BJ (cell line): ENCODE measurements around the gene ATP2B1. TPM values are rescaled to one million over a fixed set of nuclear protein-coding genes. Genes with fewer than 3 reads are reported as not detected.

Experiments
- CTCF ChIA-PET: fragments of 350-600 bp; formaldehyde crosslinking; extraction: SDS; loops from one replicate; lab custom pipeline; 2021; ENCODE audit warnings: antibody characterized with exemption, inconsistent platforms; lab: Yijun Ruan, JAX
- POLR2A ChIA-PET: fragments of 300-600 bp; sonication (Branson Sonifier 250); formaldehyde crosslinking; extraction: SDS; loops from one replicate; lab custom pipeline; 2021; ENCODE audit warnings: antibody characterized with exemption; lab: Charles Lee
- DNase-seq: peaks from one replicate; pipeline ENCODE4 v3.0.0-alpha.2; 2011; ENCODE audit warnings: low read depth
- H3K27me3 ChIP-seq: 2 replicates; pipeline ENCODE4 v1.6.0; 2011; ENCODE audit warnings: low read length; ENCODE audit not compliant: control insufficient read depth, insufficient read depth
- H3K36me3 ChIP-seq: 2 replicates; pipeline ENCODE4 v1.5.1; 2011; ENCODE audit warnings: low read length; ENCODE audit not compliant: control insufficient read depth, insufficient read depth
- H3K4me3 ChIP-seq: 2 replicates; pipeline ENCODE4 v1.5.1; 2011; ENCODE audit warnings: low read depth, mild to moderate bottlenecking, control low read depth, low read length
- polyA plus RNA-seq: library from polyadenylated mRNA; depleted of rRNA; stranded (reverse); fragments of >200 nt; gene quantifications from 2 replicates; pipeline ENCODE4 v1.2.3, GENCODE V29; 2011
- TF ChIP-seq, protein P1 (sequence below): IDR thresholded peaks from 2 replicates; pipeline ENCODE4 v1.5.1; 2011; ENCODE audit warnings: low read depth, mild to moderate bottlenecking, control low read depth, inconsistent platforms, low read length, moderate library complexity; ENCODE audit not compliant: insufficient read depth

Gene ATP2B1
- polyA plus RNA-seq, 1 experiment = 12.8 TPM

DNA sequence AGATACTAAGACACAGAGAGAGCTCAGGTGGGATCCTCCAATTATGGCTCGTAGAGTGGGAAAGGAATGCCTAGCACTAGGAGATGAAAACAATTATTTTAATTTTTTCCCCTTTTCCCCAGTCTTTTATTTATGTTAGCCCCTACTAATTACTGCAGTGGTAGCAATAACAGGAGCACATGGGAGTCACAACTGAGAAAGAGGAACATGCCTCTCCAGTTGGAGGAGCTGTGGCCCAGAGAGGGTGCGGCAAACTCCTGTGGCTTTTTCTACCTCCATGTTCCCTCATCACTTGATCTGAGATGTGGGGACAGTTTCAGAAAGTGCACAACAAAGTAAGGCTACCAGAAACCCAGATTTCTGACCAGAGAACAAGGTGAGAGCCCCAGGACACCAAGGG, 156.9 kb downstream of the ATP2B1 start:
- ChIA-PET POLR2A (no interaction called here), CTCF (interaction anchor here (1.3 to 1.6 kb wide), 2 partner anchors 8 to 508 kb away, joined by 3 to 6 read pairs; no protein-coding TSS in a partner anchor)
- Histone ChIP-seq H3K36me3 (no peaks in the 10 kb centered on the region), H3K4me3 (no peak overlapping the region), H3K27me3 (no peaks in the 10 kb centered on the region)
- DNase-seq = no peak
- TF ChIP-seq, protein P1, sequence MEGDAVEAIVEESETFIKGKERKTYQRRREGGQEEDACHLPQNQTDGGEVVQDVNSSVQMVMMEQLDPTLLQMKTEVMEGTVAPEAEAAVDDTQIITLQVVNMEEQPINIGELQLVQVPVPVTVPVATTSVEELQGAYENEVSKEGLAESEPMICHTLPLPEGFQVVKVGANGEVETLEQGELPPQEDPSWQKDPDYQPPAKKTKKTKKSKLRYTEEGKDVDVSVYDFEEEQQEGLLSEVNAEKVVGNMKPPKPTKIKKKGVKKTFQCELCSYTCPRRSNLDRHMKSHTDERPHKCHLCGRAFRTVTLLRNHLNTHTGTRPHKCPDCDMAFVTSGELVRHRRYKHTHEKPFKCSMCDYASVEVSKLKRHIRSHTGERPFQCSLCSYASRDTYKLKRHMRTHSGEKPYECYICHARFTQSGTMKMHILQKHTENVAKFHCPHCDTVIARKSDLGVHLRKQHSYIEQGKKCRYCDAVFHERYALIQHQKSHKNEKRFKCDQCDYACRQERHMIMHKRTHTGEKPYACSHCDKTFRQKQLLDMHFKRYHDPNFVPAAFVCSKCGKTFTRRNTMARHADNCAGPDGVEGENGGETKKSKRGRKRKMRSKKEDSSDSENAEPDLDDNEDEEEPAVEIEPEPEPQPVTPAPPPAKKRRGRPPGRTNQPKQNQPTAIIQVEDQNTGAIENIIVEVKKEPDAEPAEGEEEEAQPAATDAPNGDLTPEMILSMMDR = no peak

DNA sequence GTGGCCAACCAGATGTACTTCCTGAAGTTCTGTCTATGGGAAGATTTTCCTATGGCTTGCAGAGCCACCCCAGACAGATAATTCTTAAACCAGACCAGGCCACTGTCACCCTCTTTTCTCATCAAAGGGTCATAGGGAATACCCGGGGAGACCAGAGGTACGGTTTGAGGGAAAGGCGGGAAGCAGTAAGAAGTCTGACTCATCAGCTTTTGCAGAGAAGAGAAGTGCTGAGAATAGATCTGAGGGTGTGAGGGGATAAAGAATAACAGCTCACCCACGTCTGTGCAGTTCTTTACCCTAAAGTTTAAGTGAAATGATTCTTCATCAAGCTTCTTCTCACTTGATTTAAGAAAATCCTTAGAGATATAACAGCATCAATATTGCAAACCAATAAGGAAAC, 161.5 kb downstream of the ATP2B1 start:
- Histone ChIP-seq H3K4me3 (no peak overlapping the region), H3K36me3 (no peaks in the 10 kb centered on the region), H3K27me3 (no peaks in the 10 kb centered on the region)
- TF ChIP-seq, protein P1 = no peak
- ChIA-PET POLR2A (no interaction called here), CTCF (interaction anchor here (1.3 kb wide), 1 partner anchor 161 kb away, joined by 4 read pairs; the partner anchor contains the start of gene ATP2B1)
- DNase-seq = no peak

DNA sequence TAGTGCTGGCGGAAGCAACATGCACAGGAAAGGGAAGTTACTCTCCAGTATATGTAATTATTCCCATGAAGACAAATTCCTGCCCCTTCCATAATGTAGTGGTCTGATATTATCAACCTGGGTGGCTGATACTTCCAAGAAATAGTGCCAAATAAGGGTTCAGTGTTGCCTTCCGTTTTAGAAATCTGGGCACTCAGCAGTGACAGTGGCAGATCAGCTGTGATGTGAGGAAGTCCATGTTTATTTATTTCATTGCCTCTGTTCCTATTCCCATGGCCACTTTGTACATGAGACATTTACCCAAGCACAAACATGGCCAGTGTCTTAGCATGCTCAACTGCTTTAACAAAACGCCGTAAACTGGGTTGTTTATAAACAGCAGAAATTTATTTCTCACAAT, 162.5 kb downstream of the ATP2B1 start:
- Histone ChIP-seq H3K4me3 (no peak overlapping the region), H3K36me3 (no peaks in the 10 kb centered on the region), H3K27me3 (no peaks in the 10 kb centered on the region)
- DNase-seq = no peak
- CTCF ChIA-PET = no interaction called here
- TF ChIP-seq, protein P1 = no peak
- POLR2A ChIA-PET = no interaction called here

DNA sequence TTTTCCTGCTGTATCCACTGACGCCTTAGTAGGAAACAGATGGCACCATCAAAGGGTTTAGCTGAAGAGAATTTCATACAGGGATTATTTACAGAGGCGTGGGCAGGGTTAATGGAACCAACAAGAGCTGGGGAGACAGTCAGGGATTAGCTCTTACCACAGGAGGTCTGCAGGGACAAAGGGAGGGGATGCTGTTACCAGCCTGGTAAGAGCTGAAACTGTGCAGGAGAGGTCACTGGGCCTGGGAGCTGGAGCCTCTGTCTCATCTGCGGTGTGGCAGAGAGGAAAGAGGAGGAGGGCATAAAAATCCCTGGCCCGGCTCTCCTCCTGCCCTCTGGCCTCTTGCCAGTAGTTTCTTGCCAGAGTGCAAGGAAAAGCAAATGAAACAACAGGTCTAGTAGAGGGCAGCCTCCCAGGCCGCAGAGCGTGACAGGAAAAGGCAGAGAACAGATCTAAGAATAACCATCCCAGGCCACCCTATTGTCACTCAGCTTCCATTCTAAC, 163.9 kb downstream of the ATP2B1 start:
- Histone ChIP-seq H3K36me3 (no peaks in the 10 kb centered on the region), H3K4me3 (no peak overlapping the region), H3K27me3 (no peaks in the 10 kb centered on the region)
- CTCF ChIA-PET = interaction anchor here (0.6 to 2.8 kb wide), 9 partner anchors 8 to 1361 kb away, joined by 3 to 9 read pairs (median 4); no protein-coding TSS in a partner anchor
- DNase-seq = no peak
- POLR2A ChIA-PET = no interaction called here
- TF ChIP-seq, protein P1 = no peak

DNA sequence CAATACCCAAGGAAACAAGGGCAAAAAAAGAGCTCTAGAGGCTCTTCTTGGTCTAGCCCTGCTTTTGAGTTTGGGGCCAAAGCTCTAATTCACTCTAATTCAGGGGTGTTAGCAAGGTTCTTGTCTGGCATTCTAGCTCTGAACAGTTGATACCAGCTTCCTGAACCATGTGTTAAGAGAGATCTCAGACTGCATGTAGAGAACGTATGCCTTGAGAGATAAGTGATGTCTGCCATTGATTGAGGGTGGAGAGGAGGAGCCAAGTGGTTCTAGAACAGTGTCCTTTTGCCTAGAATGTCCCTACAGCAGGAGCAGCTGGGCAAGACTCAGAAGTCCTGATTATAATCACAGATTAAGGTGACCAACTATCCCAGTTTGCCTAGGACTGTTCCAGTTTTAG, 164.6 kb downstream of the ATP2B1 start:
- TF ChIP-seq, protein P1 = no peak
- DNase-seq = no peak
- Histone ChIP-seq H3K27me3 (no peaks in the 10 kb centered on the region), H3K4me3 (no peak overlapping the region), H3K36me3 (no peaks in the 10 kb centered on the region)
- ChIA-PET POLR2A (no interaction called here), CTCF (interaction anchor here (0.8 to 2.8 kb wide), 17 partner anchors 8 to 1396 kb away, joined by 3 to 9 read pairs (median 3); partner anchors contain the start of gene ATP2B1)
